SK-N-MC (cell line): ENCODE results near the gene KCTD1.
A peak's percentile ranks its signal among the peaks of the same experiment; 100 is the strongest.

ENCODE experiments used
- DNase-seq: peaks from one replicate; pipeline ENCODE4 v3.0.0-alpha.2; 2011; ENCODE audit warnings: low read depth, low spot score
- H3K27ac ChIP-seq: fragments of 200-600 bp; sonication (generic); 2 replicates; pipeline ENCODE4 v1.5.1; 2016; ENCODE audit warnings: mixed run types
- H3K36me3 ChIP-seq: fragments of 200-600 bp; sonication (generic); 2 replicates; pipeline ENCODE4 v1.6.1; 2017; ENCODE audit warnings: antibody characterized with exemption, low read length, mixed read lengths; ENCODE audit not compliant: insufficient read depth
- H3K4me3 ChIP-seq: fragments of 200-600 bp; sonication (generic); 2 replicates; pipeline ENCODE4 v1.5.1; 2016
- H3K9ac ChIP-seq: fragments of 200-600 bp; sonication (generic); 2 replicates; pipeline ENCODE4 v1.8.0; 2017; ENCODE audit warnings: mixed run types, mixed read lengths; ENCODE audit not compliant: insufficient read length
- H3K9me3 ChIP-seq: fragments of 200-600 bp; sonication (generic); 2 replicates; pipeline ENCODE4 v1.6.1; 2017; ENCODE audit warnings: low read depth, mild to moderate bottlenecking, antibody characterized with exemption, low read length, moderate library complexity, mixed read lengths
- EZH2 ChIP-seq: fragments of 200-600 bp; sonication (generic); IDR thresholded peaks from one replicate; pipeline ENCODE4 v1.6.1; 2017; ENCODE audit warnings: antibody characterized with exemption
- FOXP2 ChIP-seq: optimal IDR thresholded peaks from 2 replicates; pipeline ENCODE3; 2011; ENCODE audit warnings: mild to moderate bottlenecking, moderate library complexity; ENCODE audit not compliant: insufficient read depth; ENCODE audit errors: extremely low read length, control extremely low read depth
- POLR2AphosphoS5 ChIP-seq: IDR thresholded peaks from 2 replicates; pipeline ENCODE4 v1.6.1; 2012; ENCODE audit warnings: mild to moderate bottlenecking, low read depth, low read length, borderline replicate concordance

Gene KCTD1

GRCh38 chr18:26418225-26418624, 130.1 kb downstream of the KCTD1 start:
- TF ChIP-seq FOXP2: no peak
- TF ChIP-seq POLR2AphosphoS5: no peak
- no peak for TF ChIP-seq EZH2
- H3K9me3 ChIP-seq: no peaks in the 10 kb centered on the region
- H3K36me3 ChIP-seq: no peaks in the 10 kb centered on the region
- H3K27ac ChIP-seq: no peak overlapping the region
- H3K9ac ChIP-seq: no peak overlapping the region
- H3K4me3 ChIP-seq: no peak overlapping the region
- no peak for DNase-seq

- H3K9ac ChIP-seq: no peak overlapping the region
- no peak overlapping the region for H3K4me3 ChIP-seq
- DNase-seq: no peak
- no peaks in the 10 kb centered on the region for H3K36me3 ChIP-seq
- no peak overlapping the region for H3K27ac ChIP-seq
- H3K9me3 ChIP-seq: no peaks in the 10 kb centered on the region
- no peak for TF ChIP-seq FOXP2
- TF ChIP-seq POLR2AphosphoS5: no peak
- no peak for TF ChIP-seq EZH2
Observed at GRCh38 chr18:26417190-26417589, 131.2 kb downstream of the KCTD1 start.

- TF ChIP-seq POLR2AphosphoS5: no peak
- no peak for TF ChIP-seq FOXP2
- no peak for TF ChIP-seq EZH2
- no peak overlapping the region for H3K27ac ChIP-seq
- H3K4me3 ChIP-seq: no peak overlapping the region
- DNase-seq: no peak
- no peaks in the 10 kb centered on the region for H3K9me3 ChIP-seq
- no peak overlapping the region for H3K9ac ChIP-seq
- H3K36me3 ChIP-seq: no peaks in the 10 kb centered on the region
Observed at GRCh38 chr18:26416652-26417150, 131.7 kb downstream of the KCTD1 start.

GRCh38 chr18:26415631-26416030, 132.7 kb downstream of the KCTD1 start:
- H3K27ac ChIP-seq: peak overlapping the region; percentile 16; the same call in 1 of the 2 replicates
- TF ChIP-seq POLR2AphosphoS5 (no peak), FOXP2 (no peak), EZH2 (no peak)
- H3K36me3 ChIP-seq: no peaks in the 10 kb centered on the region
- no peak overlapping the region for H3K4me3 ChIP-seq
- DNase-seq: no peak
- H3K9ac ChIP-seq: no peak overlapping the region
- no peaks in the 10 kb centered on the region for H3K9me3 ChIP-seq

- no peak for DNase-seq
- Histone ChIP-seq H3K36me3 (no peaks in the 10 kb centered on the region), H3K9me3 (no peaks in the 10 kb centered on the region), H3K9ac (no peak overlapping the region), H3K4me3 (no peak overlapping the region), H3K27ac (peak overlapping the region; percentile 16; the same call in 1 of the 2 replicates)
- no peak for TF ChIP-seq FOXP2
- TF ChIP-seq POLR2AphosphoS5: no peak
- no peak for TF ChIP-seq EZH2
Observed at GRCh38 chr18:26414901-26415440, 133.4 kb downstream of the KCTD1 start.

GRCh38 chr18:26409091-26409490, 139.3 kb downstream of the KCTD1 start:
- H3K9ac ChIP-seq: no peak overlapping the region
- no peak for DNase-seq
- no peak for TF ChIP-seq EZH2
- TF ChIP-seq FOXP2: no peak
- no peak for TF ChIP-seq POLR2AphosphoS5
- H3K27ac ChIP-seq: no peak overlapping the region
- H3K36me3 ChIP-seq: no peaks in the 10 kb centered on the region
- H3K9me3 ChIP-seq: no peaks in the 10 kb centered on the region
- no peak overlapping the region for H3K4me3 ChIP-seq

GRCh38 chr18:26407736-26408601, 140.4 kb downstream of the KCTD1 start:
- TF ChIP-seq FOXP2: no peak
- no peak for TF ChIP-seq EZH2
- no peak; the same call in 1 of the 2 replicates for TF ChIP-seq POLR2AphosphoS5
- Histone ChIP-seq H3K36me3 (no peaks in the 10 kb centered on the region), H3K27ac (peak overlapping the region; percentile 35), H3K4me3 (peak overlapping the region; percentile 42), H3K9ac (no peak overlapping the region), H3K9me3 (no peaks in the 10 kb centered on the region)
- peak; percentile 62 for DNase-seq

GRCh38 chr18:26406854-26407517, 141.4 kb downstream of the KCTD1 start:
- TF ChIP-seq FOXP2: no peak
- TF ChIP-seq POLR2AphosphoS5: no peak
- no peak for TF ChIP-seq EZH2

More at GRCh38 chr18:26406854-26407517, 141.4 kb downstream of the KCTD1 start:
- Histone ChIP-seq H3K4me3 (peak overlapping the region; percentile 42), H3K27ac (peak overlapping the region; percentile 35; the same call in 1 of the 2 replicates), H3K9me3 (no peaks in the 10 kb centered on the region), H3K9ac (no peak overlapping the region), H3K36me3 (no peaks in the 10 kb centered on the region)
- no peak for DNase-seq
